GM23248 (cell line): ENCODE measurements around the gene RER1. TPM values are rescaled to one million over a fixed set of nuclear protein-coding genes. Genes with fewer than 3 reads are reported as not detected.
A peak's percentile ranks its signal among the peaks of the same experiment; 100 is the strongest.

ENCODE experiments used
- DNase-seq: peaks from one replicate; pipeline ENCODE4 v3.0.0-alpha.2; 2015
- H2AFZ ChIP-seq: fragments of 200-600 bp; sonication (generic); 2 replicates; pipeline ENCODE4 v1.6.1; 2016; ENCODE audit warnings: antibody characterized with exemption
- H3F3A ChIP-seq: fragments of 200-600 bp; sonication (generic); 2 replicates; pipeline ENCODE4 v1.6.1; 2016; ENCODE audit warnings: mild to moderate bottlenecking, antibody characterized with exemption, mixed run types; ENCODE audit not compliant: insufficient read depth
- H3K27ac ChIP-seq: fragments of 200-600 bp; sonication (generic); 2 replicates; pipeline ENCODE4 v1.5.1; 2016; ENCODE audit warnings: mild to moderate bottlenecking
- H3K27me3 ChIP-seq: fragments of 200-600 bp; sonication (generic); replicated peaks from 2 replicates; pipeline ENCODE4 v1.6.1; 2016; ENCODE audit warnings: mild to moderate bottlenecking; ENCODE audit not compliant: insufficient read depth
- H3K36me3 ChIP-seq: fragments of 200-600 bp; sonication (generic); 2 replicates; pipeline ENCODE4 v1.6.1; 2016; ENCODE audit warnings: low read depth, mild to moderate bottlenecking
- H3K4me1 ChIP-seq: fragments of 200-600 bp; sonication (generic); 2 replicates; pipeline ENCODE4 v1.6.1; 2016; ENCODE audit warnings: mild to moderate bottlenecking; ENCODE audit not compliant: insufficient read depth
- H3K4me2 ChIP-seq: fragments of 200-600 bp; sonication (generic); one replicate; pipeline ENCODE4 v1.6.1; 2016; ENCODE audit warnings: mild to moderate bottlenecking; ENCODE audit not compliant: unreplicated experiment
- H3K4me3 ChIP-seq: fragments of 200-600 bp; sonication (generic); 2 replicates; pipeline ENCODE4 v1.5.1; 2016; ENCODE audit warnings: mild to moderate bottlenecking
- H3K79me2 ChIP-seq: fragments of 200-600 bp; sonication (generic); 2 replicates; pipeline ENCODE4 v1.6.1; 2016; ENCODE audit warnings: mild to moderate bottlenecking; ENCODE audit not compliant: insufficient read depth
- H3K9ac ChIP-seq: fragments of 200-600 bp; sonication (generic); 2 replicates; pipeline ENCODE4 v1.6.1; 2016; ENCODE audit warnings: mild to moderate bottlenecking
- H3K9me2 ChIP-seq: fragments of 200-600 bp; sonication (generic); 2 replicates; pipeline ENCODE4 v1.6.1; 2016; ENCODE audit warnings: mixed run types, mild to moderate bottlenecking, moderate library complexity; ENCODE audit not compliant: insufficient read depth
- H3K9me3 ChIP-seq: fragments of 200-600 bp; sonication (generic); one replicate; pipeline ENCODE4 v1.6.1; 2017; ENCODE audit warnings: low read depth
- H4K20me1 ChIP-seq: fragments of 200-600 bp; sonication (generic); 2 replicates; pipeline ENCODE4 v1.6.0; 2016; ENCODE audit not compliant: insufficient read depth
- EZH2 ChIP-seq: fragments of 200-600 bp; sonication (generic); IDR thresholded peaks from 2 replicates; pipeline ENCODE4 v1.6.1; 2018; ENCODE audit warnings: antibody characterized with exemption, mild to moderate bottlenecking; ENCODE audit not compliant: insufficient read depth, poor library complexity, severe bottlenecking
- EZH2phosphoT487 ChIP-seq: fragments of 200-600 bp; sonication (generic); IDR thresholded peaks from 2 replicates; pipeline ENCODE4 v1.6.1; 2018; ENCODE audit warnings: antibody characterized with exemption, moderate library complexity, mild to moderate bottlenecking, low read depth; ENCODE audit not compliant: insufficient read depth
- WGBS, 2 experiments: methylation state at CpG; one replicate each; pipeline ENCODE4 v1.1.6; 2015 to 2017; ENCODE audit warnings: low lambda C conversion rate in 2 of 2, low coverage in 1 of 2; ENCODE audit errors: missing lambda C conversion rate in 2 of 2; 5-methylcytosine and 5-hydroxymethylcytosine counted together
- in situ Hi-C: fragments of 300-500 bp; cut with MboI; formaldehyde crosslinking; loops from 2 replicates; pipeline ENCODE4 v1.15.0; 2020
- polyA plus RNA-seq: library from polyadenylated mRNA; unstranded; fragments of >200 nt; fragmentation: Nextera tagmentation; extraction: Ambion mirVana; gene quantifications from 2 replicates; pipeline ENCODE4 v1.2.1, GENCODE V29; 2016
- total RNA-seq: library from RNA; depleted of rRNA; stranded (reverse); fragments of >200 nt; shearing (Covaris generic); gene quantifications from 2 replicates; pipeline ENCODE4 v1.2.3, GENCODE V29; 2014

Gene RER1
- total and polyA plus RNA-seq, 2 experiments from 2014 or later = 135 to 331 TPM

DNA sequence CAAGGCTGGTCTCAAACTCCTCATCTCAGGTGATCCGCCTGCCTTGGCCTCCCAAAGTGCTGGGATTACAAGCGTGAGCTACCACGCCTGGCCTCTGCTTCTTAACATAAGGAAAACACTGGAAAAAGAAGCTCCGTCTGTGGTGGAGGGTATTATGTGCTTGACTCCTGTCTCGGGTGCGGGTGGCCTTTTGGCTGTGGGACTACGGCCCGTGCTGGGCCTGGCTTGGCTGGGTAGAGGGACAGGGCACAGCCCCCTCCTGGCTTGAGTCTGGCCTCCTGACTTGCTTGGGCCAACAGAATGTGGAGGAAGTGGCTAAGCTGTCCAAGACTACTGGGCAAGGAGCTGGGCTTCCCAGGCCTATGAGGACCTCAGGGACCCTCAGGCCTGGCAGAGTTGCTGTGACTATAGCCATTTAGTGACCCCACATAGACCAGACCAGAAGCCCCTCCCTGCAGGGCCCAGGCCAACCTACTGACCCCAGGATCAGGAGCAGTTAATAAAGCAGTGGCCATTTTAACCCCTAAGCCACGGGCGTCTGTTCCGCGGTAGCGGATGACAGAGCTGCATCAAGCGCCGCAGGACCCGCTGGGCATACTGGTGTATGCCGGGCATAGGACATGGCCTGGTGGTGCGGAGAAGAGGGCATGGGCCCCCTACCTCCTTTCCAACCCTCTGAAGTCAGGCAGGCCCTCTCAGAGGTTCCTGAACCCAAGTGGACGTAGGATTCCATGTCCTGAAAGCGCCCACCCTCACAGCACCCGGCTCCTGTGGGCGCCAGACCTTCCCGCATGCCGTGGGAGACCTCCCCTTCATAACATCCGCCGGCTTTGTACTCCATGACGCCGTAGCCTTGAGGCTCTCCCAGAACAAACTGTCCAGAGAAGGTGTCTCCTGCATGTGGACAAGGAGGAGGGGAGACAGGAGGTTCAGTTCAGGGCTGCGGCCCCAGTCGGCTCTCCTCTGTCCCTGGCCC is 4.7 kb upstream of the RER1 start:
- Histone ChIP-seq H3K4me2 (no peak overlapping the region), H3K9me3 (no peaks in the 10 kb centered on the region), H3K27ac (no peak overlapping the region), H4K20me1 (no peaks in the 10 kb centered on the region), H3K36me3 (no peaks in the 10 kb centered on the region; the same call in 1 of the 2 replicates), H3K4me3 (no peak overlapping the region), H3K4me1 (no peaks in the 10 kb centered on the region), H3K27me3 (no peaks in the 10 kb centered on the region), H3K79me2 (peaks cover 17% of the 10 kb centered on the region), H3K9me2 (no peaks in the 10 kb centered on the region), H3F3A (no peaks in the 10 kb centered on the region), H3K9ac (no peak overlapping the region), H2AFZ (no peak overlapping the region)
- 95% methylated on average over 24 to 30 of the region's 30 CpGs for WGBS, 2 experiments
- in situ Hi-C loops = no loop called here
- DNase-seq = no peak
- no peak for TF ChIP-seq EZH2
- TF ChIP-seq EZH2phosphoT487 = no peak

DNA sequence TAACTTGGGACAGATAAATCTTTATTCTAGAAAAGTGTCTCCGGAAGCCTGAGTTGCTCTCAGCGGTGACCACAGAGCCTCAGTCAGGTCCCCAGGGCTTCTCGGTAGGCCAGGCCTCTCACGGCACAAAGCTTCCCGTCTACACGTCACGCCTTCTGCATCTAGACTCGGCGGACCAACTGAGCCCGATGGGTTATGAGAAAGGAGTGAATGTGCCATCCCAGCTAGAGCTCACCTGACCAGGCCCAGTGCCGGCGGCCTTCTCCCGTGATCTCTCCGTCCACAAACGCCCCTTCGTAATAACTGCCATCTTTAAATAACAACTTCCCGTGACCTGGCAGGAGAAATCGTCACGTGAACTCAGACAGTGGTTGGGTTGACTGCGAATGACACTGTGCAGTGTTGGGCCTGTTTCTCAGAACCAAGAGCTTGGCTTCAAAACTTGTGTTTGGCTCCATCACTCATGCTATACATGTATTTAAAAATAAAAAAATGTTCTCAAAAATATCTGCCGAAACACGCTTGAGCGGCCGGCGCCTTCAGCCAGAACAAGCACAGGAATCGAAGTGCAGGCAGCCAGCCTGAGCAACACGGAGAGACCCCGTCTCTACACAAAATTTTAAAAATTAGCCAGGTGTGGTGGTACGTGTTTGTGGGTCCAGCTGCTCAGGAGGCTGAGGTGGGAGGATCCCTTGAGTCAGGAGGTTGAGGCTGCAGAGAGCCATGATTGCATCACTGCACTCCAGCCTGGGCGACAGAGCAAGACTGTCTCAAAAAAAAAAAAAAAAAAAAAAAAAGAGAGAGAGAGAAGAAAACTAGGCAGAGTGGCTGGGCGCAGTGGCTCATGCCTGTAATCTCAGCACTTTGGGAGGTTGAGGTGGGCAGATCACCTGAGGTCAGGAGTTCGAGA is 3.4 kb upstream of the RER1 start:
- Histone ChIP-seq H3K4me3 (no peak overlapping the region), H3K36me3 (no peaks in the 10 kb centered on the region; the same call in 1 of the 2 replicates), H3K4me1 (peaks cover 6% of the 10 kb centered on the region), H2AFZ (no peak overlapping the region), H3K4me2 (no peak overlapping the region), H3K9me2 (no peaks in the 10 kb centered on the region), H3K9me3 (no peaks in the 10 kb centered on the region), H3K9ac (no peak overlapping the region), H3K27me3 (no peaks in the 10 kb centered on the region), H3K79me2 (peaks cover 30% of the 10 kb centered on the region), H4K20me1 (no peaks in the 10 kb centered on the region), H3F3A (no peaks in the 10 kb centered on the region), H3K27ac (no peak overlapping the region)
- TF ChIP-seq EZH2 = no peak
- no peak for TF ChIP-seq EZH2phosphoT487
- WGBS, 2 experiments = 94 to 96% methylated on average over 31 to 32 of the region's 32 CpGs
- no peak for DNase-seq
- in situ Hi-C loops = no loop called here

- Histone ChIP-seq H4K20me1 (no peaks in the 10 kb centered on the region), H2AFZ (no peak overlapping the region), H3K4me2 (no peak overlapping the region), H3K9me2 (no peaks in the 10 kb centered on the region), H3F3A (no peaks in the 10 kb centered on the region), H3K4me3 (no peak overlapping the region), H3K4me1 (peaks cover 11% of the 10 kb centered on the region), H3K27ac (no peak overlapping the region), H3K79me2 (peaks cover 44% of the 10 kb centered on the region), H3K9me3 (no peaks in the 10 kb centered on the region), H3K9ac (0 out of 2 replicates have a peak overlapping the region, but pooled peaks have one; percentile 14), H3K36me3 (no peaks in the 10 kb centered on the region; the same call in 1 of the 2 replicates), H3K27me3 (no peaks in the 10 kb centered on the region)
- 91% methylated on average over 7 of the region's 7 CpGs for WGBS, 2 experiments
- TF ChIP-seq EZH2phosphoT487 (no peak), EZH2 (no peak)
- no peak for DNase-seq
- in situ Hi-C loops = no loop called here
Measured at GRCh38 chr1:2389644-2390043, 2.0 kb upstream of the RER1 start.

DNA sequence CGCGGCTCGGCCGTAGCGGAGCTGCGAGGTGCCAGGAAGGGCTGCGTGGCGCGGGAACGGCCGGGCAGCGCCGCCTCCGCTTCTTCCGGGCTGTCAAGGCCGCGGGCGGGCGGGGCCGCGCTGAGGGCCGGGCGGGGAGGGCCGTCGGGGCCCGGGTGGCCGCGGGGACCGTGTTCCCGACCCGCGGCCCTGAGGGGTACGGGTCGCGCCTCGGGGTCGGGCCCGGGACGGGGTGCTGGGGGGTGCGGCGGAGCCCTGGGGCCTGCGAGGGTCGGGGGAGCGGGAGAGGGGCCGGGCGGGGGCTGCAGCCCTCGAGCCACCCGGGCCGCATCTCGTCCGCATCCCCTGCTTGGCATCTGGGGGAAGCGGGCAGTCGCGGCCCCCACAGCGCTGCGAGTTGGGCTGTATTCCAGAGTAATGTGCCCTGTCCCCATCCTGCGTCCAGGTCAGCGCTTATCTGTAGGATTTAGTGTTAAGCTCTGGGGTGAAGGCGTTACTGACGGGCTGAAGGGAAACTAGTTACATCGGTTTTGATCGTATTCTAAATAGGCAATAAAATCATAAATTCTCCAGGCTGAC is 379 bp downstream of the RER1 start:
- H4K20me1 ChIP-seq = no peaks in the 10 kb centered on the region
- H2AFZ ChIP-seq = no peak overlapping the region
- no peaks in the 10 kb centered on the region for H3K9me2 ChIP-seq
- H3F3A ChIP-seq = no peaks in the 10 kb centered on the region
- H3K4me1 ChIP-seq = peaks cover 11% of the 10 kb centered on the region
- in situ Hi-C loops = no loop called here
- peaks cover 67% of the 10 kb centered on the region for H3K79me2 ChIP-seq
- WGBS, 2 experiments = 1% methylated on average over 25 to 31 of the region's 62 CpGs
- no peaks in the 10 kb centered on the region for H3K9me3 ChIP-seq
- no peaks in the 10 kb centered on the region for H3K27me3 ChIP-seq
- H3K4me2 ChIP-seq = peak overlapping the region; percentile 98
- peak; percentile 47 for DNase-seq
- H3K4me3 ChIP-seq = peak overlapping the region; percentile 85
- no peaks in the 10 kb centered on the region; the same call in 1 of the 2 replicates for H3K36me3 ChIP-seq
- peak overlapping the region; percentile 89 for H3K9ac ChIP-seq
- TF ChIP-seq EZH2 (no peak), EZH2phosphoT487 (no peak)
- peak overlapping the region; percentile 39; the same call in 1 of the 2 replicates for H3K27ac ChIP-seq
